GM20431 (cell line): Measurements from ENCODE around the gene MAPK7.

ENCODE experiments used
- in situ Hi-C: fragments of 300-500 bp; cut with MseI, MboI; formaldehyde crosslinking; loops from one replicate; pipeline ENCODE4 v1.15.0; 2020; ENCODE audit warnings: low sequenced_read_pairs; ENCODE audit not compliant: unreplicated experiment

MAPK7 gene

GRCh38 chr17:19378416-19379360 is at the start of gene MAPK7:
Gene MAPK7, plus strand, starts transcription at chr17:19378498. Its CDS starts 403 bp downstream, at chr17:19378901.
- in situ Hi-C loops: no loop called here

- in situ Hi-C loops: no loop called here
Measured at GRCh38 chr17:19329136-19329535, 49.2 kb upstream of the MAPK7 start.

GRCh38 chr17:19329839-19330238 is 48.5 kb upstream of the MAPK7 start:
- in situ Hi-C loops: no loop called here

GRCh38 chr17:19330271-19330670 is 48.0 kb upstream of the MAPK7 start:
- in situ Hi-C loops: no loop called here

- in situ Hi-C loops: no loop called here
Measured at GRCh38 chr17:19331134-19331533, 47.2 kb upstream of the MAPK7 start.

- in situ Hi-C loops: no loop called here
Measured at GRCh38 chr17:19331543-19332245, 46.6 kb upstream of the MAPK7 start.

GRCh38 chr17:19332371-19333131 is 45.7 kb upstream of the MAPK7 start:
- in situ Hi-C loops: no loop called here

- in situ Hi-C loops: no loop called here
Measured at GRCh38 chr17:19333132-19333440, 45.2 kb upstream of the MAPK7 start.

GRCh38 chr17:19333736-19334290 is 44.5 kb upstream of the MAPK7 start:
- in situ Hi-C loops: no loop called here

- in situ Hi-C loops: no loop called here
Measured at GRCh38 chr17:19334331-19334730, 44.0 kb upstream of the MAPK7 start.

GRCh38 chr17:19335951-19336631 is 42.2 kb upstream of the MAPK7 start:
- in situ Hi-C loops: no loop called here

- in situ Hi-C loops: no loop called here
Measured at GRCh38 chr17:19336938-19337711, 41.2 kb upstream of the MAPK7 start.

GRCh38 chr17:19337712-19338023 is 40.6 kb upstream of the MAPK7 start:
- in situ Hi-C loops: no loop called here

GRCh38 chr17:19338031-19338990 is 40.0 kb upstream of the MAPK7 start:
- in situ Hi-C loops: no loop called here

- in situ Hi-C loops: no loop called here
Measured at GRCh38 chr17:19339341-19339815, 38.9 kb upstream of the MAPK7 start.

GRCh38 chr17:19341211-19341631 is 37.1 kb upstream of the MAPK7 start:
- in situ Hi-C loops: no loop called here

GRCh38 chr17:19341641-19342610 is 36.4 kb upstream of the MAPK7 start:
- in situ Hi-C loops: no loop called here
